ENCODE data around the gene DENND4A.

GRCh38 chr15:65839354-65839901 is 47.3 kb upstream of the DENND4A start:
- TF ChIP-seq, protein P1, sequence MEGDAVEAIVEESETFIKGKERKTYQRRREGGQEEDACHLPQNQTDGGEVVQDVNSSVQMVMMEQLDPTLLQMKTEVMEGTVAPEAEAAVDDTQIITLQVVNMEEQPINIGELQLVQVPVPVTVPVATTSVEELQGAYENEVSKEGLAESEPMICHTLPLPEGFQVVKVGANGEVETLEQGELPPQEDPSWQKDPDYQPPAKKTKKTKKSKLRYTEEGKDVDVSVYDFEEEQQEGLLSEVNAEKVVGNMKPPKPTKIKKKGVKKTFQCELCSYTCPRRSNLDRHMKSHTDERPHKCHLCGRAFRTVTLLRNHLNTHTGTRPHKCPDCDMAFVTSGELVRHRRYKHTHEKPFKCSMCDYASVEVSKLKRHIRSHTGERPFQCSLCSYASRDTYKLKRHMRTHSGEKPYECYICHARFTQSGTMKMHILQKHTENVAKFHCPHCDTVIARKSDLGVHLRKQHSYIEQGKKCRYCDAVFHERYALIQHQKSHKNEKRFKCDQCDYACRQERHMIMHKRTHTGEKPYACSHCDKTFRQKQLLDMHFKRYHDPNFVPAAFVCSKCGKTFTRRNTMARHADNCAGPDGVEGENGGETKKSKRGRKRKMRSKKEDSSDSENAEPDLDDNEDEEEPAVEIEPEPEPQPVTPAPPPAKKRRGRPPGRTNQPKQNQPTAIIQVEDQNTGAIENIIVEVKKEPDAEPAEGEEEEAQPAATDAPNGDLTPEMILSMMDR (IDR thresholded peaks at IDR 0.05; ENCODE audit: insufficient read depth, low read depth, low read length), result no peak
- TF ChIP-seq EZH2 (IDR thresholded peaks at IDR 0.05; ENCODE audit: insufficient read depth, low read length), result no peak
